Endothelial cell of umbilical vein (primary cell): ENCODE data around the gene FYN. TPM values are rescaled to one million over a fixed set of nuclear protein-coding genes. Genes with fewer than 3 reads are reported as not detected.

Source experiments
- BruUV-seq: library from RNA; stranded (reverse); fragments of 400-500 nt; replicated peaks from 2 replicates; lab custom pipeline; 2021; lab: Mats Ljungman, UMichigan
- CTCF ChIA-PET: fragments of 300-600, 350-600 bp; sonication (Branson Sonifier 250); formaldehyde crosslinking; loops from one replicate; lab custom pipeline; 2021; ENCODE audit warnings: antibody characterized with exemption, inconsistent platforms; lab: Charles Lee
- POLR2A ChIA-PET: fragments of 300-600, 350-600 bp; sonication (Branson Sonifier 250); formaldehyde crosslinking; loops from one replicate; lab custom pipeline; 2021; ENCODE audit warnings: antibody characterized with exemption, inconsistent platforms; lab: Charles Lee
- DNase-seq: peaks from one replicate; pipeline ENCODE4 v3.0.0-alpha.2; 2011; ENCODE audit warnings: low read depth, low spot score
- FAIRE-seq: peaks from 2 replicates; lab custom pipeline; 2011; peaks lifted over from hg19 to GRCh38; lab: Jason Lieb, UNC
- H2AFZ ChIP-seq: 2 replicates; pipeline ENCODE4 v1.6.0; 2012; ENCODE audit warnings: low read depth, low read length, control low read depth, inconsistent platforms
- H3K27ac ChIP-seq: 2 replicates; pipeline ENCODE4 v1.5.1; 2011; ENCODE audit warnings: low read depth, mild to moderate bottlenecking, control low read depth, low read length, moderate library complexity; ENCODE audit not compliant: insufficient read depth
- H3K27me3 ChIP-seq, 2 experiments: 2 replicates each; pipeline versions ENCODE4 v1.6.0 to v1.6.1; 2011; ENCODE audit warnings: low read length in 2 of 2, mixed read lengths in 1 of 2; ENCODE audit not compliant: control insufficient read depth in 2 of 2, insufficient read depth in 2 of 2
- H3K36me3 ChIP-seq, 2 experiments: 2 replicates in 1 of 2; 3 replicates in 1 of 2; pipeline ENCODE4 v1.5.1; 2011; ENCODE audit warnings: low read length in 2 of 2, mild to moderate bottlenecking in 1 of 2, moderate library complexity in 1 of 2; ENCODE audit not compliant: control insufficient read depth in 2 of 2, insufficient read depth in 2 of 2; ENCODE audit errors: extremely low read depth in 1 of 2
- H3K4me1 ChIP-seq: 3 replicates; pipeline ENCODE4 v1.5.1; 2011; ENCODE audit warnings: mild to moderate bottlenecking, low read length; ENCODE audit not compliant: control insufficient read depth, insufficient read depth; ENCODE audit errors: extremely low read depth
- H3K4me2 ChIP-seq: 2 replicates; pipeline ENCODE4 v1.6.1; 2011; ENCODE audit warnings: low read length, control low read depth, mixed read lengths; ENCODE audit not compliant: insufficient read depth
- H3K4me3 ChIP-seq, 3 experiments: fragments of 200-600 bp in 1 of 3; sonication (generic), shearing (Covaris generic) in 1 of 3; replicated peaks in 1 of 3; 2 replicates each; pipeline ENCODE4 v1.5.1; 2011 to 2016; ENCODE audit warnings: control low read depth in 3 of 3, low read length in 3 of 3, mild to moderate bottlenecking in 2 of 3, inconsistent platforms in 1 of 3, low read depth in 1 of 3, moderate library complexity in 1 of 3; ENCODE audit not compliant: insufficient read depth in 1 of 3
- H3K79me2 ChIP-seq: 2 replicates; pipeline ENCODE4 v1.6.0; 2012; ENCODE audit warnings: low read length, inconsistent platforms; ENCODE audit not compliant: control insufficient read depth, insufficient read depth
- H3K9ac ChIP-seq: replicated peaks from 2 replicates; pipeline ENCODE3; 2011; ENCODE audit warnings: low read length, control low read depth; ENCODE audit not compliant: insufficient read depth; ENCODE audit errors: extremely low read depth
- H3K9me1 ChIP-seq: replicated peaks from 3 replicates; pipeline ENCODE4 v1.6.0; 2011; ENCODE audit warnings: mild to moderate bottlenecking, low read length; ENCODE audit not compliant: control insufficient read depth, insufficient read depth; ENCODE audit errors: extremely low read depth
- H3K9me3 ChIP-seq: replicated peaks from 2 replicates; pipeline ENCODE4 v1.5.1; 2012; ENCODE audit warnings: low read length, inconsistent platforms; ENCODE audit not compliant: control insufficient read depth, insufficient read depth
- H4K20me1 ChIP-seq: replicated peaks from 2 replicates; pipeline ENCODE3; 2011; ENCODE audit warnings: mild to moderate bottlenecking, low read length; ENCODE audit not compliant: control insufficient read depth, insufficient read depth; ENCODE audit errors: extremely low read depth
- CTCF ChIP-seq, 2 donors: IDR thresholded peaks; 1 replicate in 1 of 2; 2 replicates in 1 of 2; pipeline ENCODE4 v1.5.1; 2011; ENCODE audit warnings: low read length in 2 of 2, mild to moderate bottlenecking in 2 of 2, moderate library complexity in 2 of 2, control low read depth in 1 of 2, inconsistent platforms in 1 of 2, low read depth in 1 of 2; ENCODE audit not compliant: insufficient read depth in 1 of 2; ENCODE audit errors: extremely low read depth in 1 of 2
- EZH2 ChIP-seq: IDR thresholded peaks from 2 replicates; pipeline ENCODE4 v1.6.1; 2012; ENCODE audit warnings: borderline replicate concordance, low read depth, mild to moderate bottlenecking, moderate library complexity, low read length, inconsistent platforms; ENCODE audit not compliant: severe bottlenecking
- FOS ChIP-seq: IDR thresholded peaks from 2 replicates; pipeline ENCODE4 v1.6.1; 2011; ENCODE audit warnings: mild to moderate bottlenecking, low read length, moderate library complexity, borderline replicate concordance; ENCODE audit not compliant: insufficient read depth
- GATA2 ChIP-seq: IDR thresholded peaks from 2 replicates; pipeline ENCODE4 v1.7.0; 2011; ENCODE audit warnings: low read depth, mild to moderate bottlenecking, moderate library complexity, mixed read lengths, low read length; ENCODE audit not compliant: insufficient read length, insufficient read depth
- JUN ChIP-seq: IDR thresholded peaks from 2 replicates; pipeline ENCODE4 v1.6.1; 2011; ENCODE audit warnings: borderline replicate concordance, low read depth; ENCODE audit not compliant: insufficient read length, insufficient read depth
- MAX ChIP-seq: IDR thresholded peaks from 2 replicates; pipeline ENCODE4 v1.6.1; 2011; ENCODE audit not compliant: insufficient read depth, insufficient read length
- MYC ChIP-seq: IDR thresholded peaks from one replicate; pipeline ENCODE4 v1.6.1; 2011; ENCODE audit warnings: mild to moderate bottlenecking, low read depth, low read length
- POLR2A ChIP-seq: IDR thresholded peaks from 2 replicates; pipeline ENCODE4 v1.6.1; 2012; ENCODE audit warnings: low read depth, mild to moderate bottlenecking, control low read depth, low read length
- POLR2AphosphoS5 ChIP-seq: IDR thresholded peaks from 2 replicates; pipeline ENCODE4 v1.6.1; 2012; ENCODE audit warnings: low read depth, mild to moderate bottlenecking, control low read depth, low read length, moderate library complexity; ENCODE audit not compliant: insufficient read depth
- dilution Hi-C: fragments of 300-500 bp; cut with MboI; formaldehyde crosslinking; loops from one replicate; pipeline ENCODE4 v1.15.0; 2019; ENCODE audit warnings: low sequenced_read_pairs; ENCODE audit not compliant: extremely low pct_ligation_motif_present
- intact Hi-C: fragments of 100-400 bp; cut with micrococcal nuclease; formaldehyde crosslinking; loops from one replicate; pipeline ENCODE4 v1.10.0; 2022
- polyA plus RNA-seq, 4 experiments: library from polyadenylated mRNA; depleted of rRNA in 3 of 4; stranded (reverse) in 3 of 4; unstranded in 1 of 4; fragments of >200 nt; gene quantifications; 2 replicates each; pipeline versions ENCODE4 v1.2.1 to v1.2.3, GENCODE V29; 2011 to 2012; ENCODE audit warnings: missing spikeins in 1 of 4
- total RNA-seq: library from RNA; stranded (reverse); gene quantifications from 2 replicates; pipeline ENCODE4 v1.2.3, GENCODE V29; 2021

Gene FYN
- total and polyA plus RNA-seq, 2 donors (not counting 3 experiments of a cell fraction or from before 2014, with no cell fraction given), result 69.0 to 143 TPM

DNA sequence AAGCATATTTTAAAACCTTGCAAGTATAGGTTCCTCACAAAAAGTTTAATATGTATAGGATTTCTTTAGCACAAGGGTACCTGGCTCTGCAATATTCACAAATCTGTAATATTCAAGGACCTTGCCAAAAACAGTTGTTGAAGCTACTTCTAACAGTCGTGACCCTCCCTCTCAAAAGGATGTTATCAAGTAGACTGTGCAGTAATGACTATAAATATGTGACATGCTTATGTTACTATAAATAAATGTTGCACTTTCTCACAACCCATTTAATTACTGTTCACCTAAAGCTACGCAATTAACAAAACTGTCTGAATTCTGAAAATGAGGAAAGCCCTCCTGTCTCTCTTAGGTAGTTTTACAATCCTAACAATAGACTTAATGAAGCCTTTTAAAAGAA lies 41.8 kb downstream of the FYN start:
- ChIA-PET POLR2A (no interaction called here), CTCF (interaction anchor here (1.5 kb wide), 1 partner anchor 8 kb away, joined by 3 read pairs; no protein-coding TSS in a partner anchor)
- no TSS peak for BruUV-seq
- H4K20me1 ChIP-seq, result no peaks in the 10 kb centered on the region
- TF ChIP-seq JUN (no peak), MAX (no peak), CTCF (IDR thresholded peaks at IDR 0.05; ENCODE audit: extremely low read depth in 1 of 2, insufficient read depth in 1 of 2, low read depth in 1 of 2, low read length in 2 of 2) (no peak), GATA2 (no peak), MYC (no peak), POLR2A (no peak), POLR2AphosphoS5 (no peak), EZH2 (no peak), FOS (no peak)
- FAIRE-seq, result no peak
- no peak overlapping the region for H3K4me2 ChIP-seq
- dilution Hi-C loops (no loop called here), intact Hi-C loops (no loop called here)
- H3K4me1 ChIP-seq, result peaks cover 15% of the 10 kb centered on the region
- no peaks in the 10 kb centered on the region for H3K36me3 ChIP-seq
- peaks cover 5% of the 10 kb centered on the region for H3K79me2 ChIP-seq
- no peaks in the 10 kb centered on the region for H3K9me3 ChIP-seq
- H3K27me3 ChIP-seq, result no peaks in the 10 kb centered on the region
- DNase-seq, result no peak
- no peaks in the 10 kb centered on the region for H3K9me1 ChIP-seq
- H3K27ac ChIP-seq, result no peak overlapping the region
- no peak overlapping the region for H3K9ac ChIP-seq
- no peak overlapping the region for H3K4me3 ChIP-seq
- H2AFZ ChIP-seq, result no peak overlapping the region
